ENCODE results near the gene UBE3B. TPM values are rescaled to one million over a fixed set of nuclear protein-coding genes. Genes with fewer than 3 reads are reported as not detected.

Gene UBE3B
- total RNA-seq, 1 donor from 2014 or later = 36.9 TPM

DNA sequence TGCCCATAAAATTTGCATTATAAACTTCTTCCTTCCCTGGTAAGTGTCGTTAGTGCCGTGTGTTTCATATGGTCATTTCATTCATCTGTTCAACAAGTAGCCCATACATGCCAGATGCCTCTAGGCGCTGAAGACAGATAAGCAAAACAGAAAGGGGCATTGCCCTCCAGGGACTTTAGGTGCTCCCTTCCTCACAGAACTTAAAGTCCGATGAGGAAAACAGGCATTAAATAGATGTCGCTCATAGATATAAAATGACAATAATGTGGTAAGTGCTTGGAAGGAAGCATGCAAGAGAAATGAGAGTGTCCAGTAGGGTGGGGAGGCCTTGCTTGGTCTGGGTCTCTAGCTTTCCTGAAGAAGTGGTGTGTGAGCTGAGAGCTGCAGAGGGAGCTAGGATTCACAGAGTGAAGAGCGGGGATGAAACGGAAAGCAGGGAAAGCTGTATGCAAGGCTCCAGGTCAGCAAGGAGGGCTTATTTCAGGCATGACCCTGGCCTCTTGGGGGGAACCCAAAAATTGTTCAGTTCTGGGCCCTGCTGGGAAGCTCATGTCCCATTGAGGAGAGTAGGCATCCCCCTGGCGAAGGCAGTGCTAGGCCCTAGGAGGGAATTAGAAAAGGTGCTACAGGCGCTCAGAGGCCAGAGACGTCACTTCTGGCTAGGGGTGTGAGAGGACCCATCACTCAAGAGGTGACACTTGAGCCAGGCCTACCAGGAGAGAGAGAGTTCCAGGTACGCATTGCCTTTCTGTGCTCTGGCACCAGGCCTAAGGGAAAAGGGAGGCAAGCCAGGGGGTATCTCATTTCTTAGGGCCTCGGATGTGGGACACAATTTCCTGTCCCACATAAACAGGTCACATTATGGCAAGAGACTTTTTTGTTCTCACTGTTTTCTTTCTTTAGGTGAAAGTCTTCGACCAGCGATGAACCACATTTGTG lies 11.9 kb downstream of the UBE3B start:
- intact Hi-C loops (cut with micrococcal nuclease) = no loop called here
- DNase-seq (no peak), ATAC-seq (ENCODE audit: low read depth) (no peak)
- peaks cover 86% of the 10 kb centered on the region for H3K36me3 Mint-ChIP-seq (ENCODE audit: low read depth)
- no peaks in the 10 kb centered on the region for H3K9me3 Mint-ChIP-seq
- no peaks in the 10 kb centered on the region for H3K27me3 Mint-ChIP-seq
- no peak overlapping the region for H3K4me3 Mint-ChIP-seq
- CTCF ChIA-PET = no interaction called here
- POLR2A ChIA-PET = no interaction called here
- no peaks in the 10 kb centered on the region for H3K4me1 Mint-ChIP-seq
- TF ChIP-seq CTCF (IDR thresholded peaks at IDR 0.05) = no peak
- no peak overlapping the region for H3K27ac Mint-ChIP-seq

DNA sequence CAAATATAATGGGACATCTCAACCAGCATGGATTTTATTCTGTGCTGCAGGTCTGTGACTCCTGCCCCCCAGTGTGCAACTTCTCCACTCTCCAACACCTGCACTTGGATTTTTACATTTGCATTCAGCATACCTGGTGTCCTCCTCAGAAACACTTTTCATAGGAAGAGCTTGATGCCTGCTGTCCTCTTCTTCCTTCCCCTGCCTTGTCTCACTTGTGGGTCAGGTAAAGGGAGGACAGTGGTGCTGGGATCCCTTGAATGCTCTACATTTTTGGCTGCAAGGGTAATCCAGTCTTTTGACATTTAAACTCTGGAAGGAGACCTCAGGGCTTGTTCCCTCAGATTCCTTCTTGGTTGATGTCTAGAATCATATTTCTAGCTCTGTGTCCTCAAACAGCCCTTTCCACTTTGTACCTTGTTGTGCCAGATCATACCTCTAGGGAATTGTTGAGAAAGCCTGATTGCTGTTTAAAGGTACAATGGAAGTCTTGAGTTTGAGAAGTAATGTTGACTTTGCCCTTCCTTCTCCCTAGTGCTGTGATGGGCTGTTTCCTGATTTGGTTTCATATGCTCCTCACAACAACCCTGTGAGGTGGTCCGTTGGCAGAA lies 12.6 kb downstream of the UBE3B start:
- no peaks in the 10 kb centered on the region for H3K9me3 Mint-ChIP-seq
- no peaks in the 10 kb centered on the region for H3K27me3 Mint-ChIP-seq
- intact Hi-C loops (cut with micrococcal nuclease) = no loop called here
- ATAC-seq (ENCODE audit: low read depth) (no peak), DNase-seq (no peak)
- H3K27ac Mint-ChIP-seq = no peak overlapping the region
- TF ChIP-seq CTCF (IDR thresholded peaks at IDR 0.05) = no peak
- ChIA-PET POLR2A (no interaction called here), CTCF (no interaction called here)
- H3K4me1 Mint-ChIP-seq = no peaks in the 10 kb centered on the region
- peaks cover 85% of the 10 kb centered on the region for H3K36me3 Mint-ChIP-seq (ENCODE audit: low read depth)
- H3K4me3 Mint-ChIP-seq = no peak overlapping the region

GRCh38 chr12:109491671-109492070 lies 14.2 kb downstream of the UBE3B start:
- no peak for DNase-seq
- Mint-ChIP-seq H3K4me1 (no peaks in the 10 kb centered on the region), H3K4me3 (no peak overlapping the region), H3K27me3 (no peaks in the 10 kb centered on the region), H3K36me3 (ENCODE audit: low read depth) (peaks cover 85% of the 10 kb centered on the region), H3K27ac (no peak overlapping the region), H3K9me3 (no peaks in the 10 kb centered on the region)
- POLR2A ChIA-PET = no interaction called here
- no peak for TF ChIP-seq CTCF (IDR thresholded peaks at IDR 0.05)
- intact Hi-C loops (cut with micrococcal nuclease) = no loop called here
- no peak for ATAC-seq (ENCODE audit: low read depth)
- CTCF ChIA-PET = no interaction called here

DNA sequence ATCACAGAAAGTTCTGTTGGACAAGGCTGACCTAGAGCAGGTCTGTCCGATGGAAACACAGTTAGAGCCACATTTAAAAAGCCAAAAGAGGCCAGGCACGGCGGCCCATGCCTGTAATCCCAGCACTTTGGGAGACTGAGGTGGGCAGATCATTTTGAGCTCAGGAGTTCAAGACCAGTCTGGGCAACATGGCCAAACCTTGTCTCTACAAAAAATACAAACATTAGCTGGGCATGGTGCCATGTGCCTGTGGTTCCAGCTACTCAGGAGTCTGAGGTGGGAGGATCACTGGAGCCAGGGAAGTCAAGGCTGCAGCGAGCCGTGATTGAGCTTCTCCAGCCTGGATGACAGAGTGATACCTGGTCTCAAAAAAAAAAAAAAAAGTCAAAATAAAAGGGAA lies 14.9 kb downstream of the UBE3B start:
- Mint-ChIP-seq H3K4me1 (no peaks in the 10 kb centered on the region), H3K36me3 (ENCODE audit: low read depth) (peaks cover 81% of the 10 kb centered on the region), H3K27me3 (no peaks in the 10 kb centered on the region), H3K4me3 (no peak overlapping the region), H3K9me3 (no peaks in the 10 kb centered on the region), H3K27ac (no peak overlapping the region)
- intact Hi-C loops (cut with micrococcal nuclease) = no loop called here
- ChIA-PET CTCF (no interaction called here), POLR2A (no interaction called here)
- ATAC-seq (ENCODE audit: low read depth) = no peak
- no peak for DNase-seq
- no peak for TF ChIP-seq CTCF (IDR thresholded peaks at IDR 0.05)

DNA sequence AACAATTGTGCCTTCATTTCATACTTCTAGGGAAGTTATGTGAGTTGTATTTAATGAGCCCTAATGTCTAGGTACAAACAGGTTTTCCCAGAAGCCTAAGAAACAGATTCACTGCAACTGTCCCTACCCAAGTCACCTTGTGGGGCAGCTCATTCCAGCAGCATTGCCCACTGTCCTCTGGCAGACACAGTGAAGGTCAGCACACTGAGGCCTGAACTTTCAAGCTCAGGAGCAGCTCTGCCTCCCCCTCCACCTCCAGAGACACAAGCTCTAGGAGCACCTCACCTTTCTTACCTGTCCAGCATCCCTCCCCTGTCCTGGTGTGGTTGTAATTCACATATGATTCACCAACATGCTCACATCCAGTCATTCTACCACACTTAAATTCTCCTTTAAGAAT lies 15.7 kb downstream of the UBE3B start:
- Mint-ChIP-seq H3K9me3 (no peaks in the 10 kb centered on the region), H3K4me3 (no peak overlapping the region), H3K27ac (no peak overlapping the region), H3K36me3 (ENCODE audit: low read depth) (peaks cover 81% of the 10 kb centered on the region), H3K27me3 (no peaks in the 10 kb centered on the region), H3K4me1 (no peaks in the 10 kb centered on the region)
- POLR2A ChIA-PET = no interaction called here
- TF ChIP-seq CTCF (IDR thresholded peaks at IDR 0.05) = no peak
- DNase-seq (no peak), ATAC-seq (ENCODE audit: low read depth) (no peak)
- CTCF ChIA-PET = no interaction called here
- intact Hi-C loops (cut with micrococcal nuclease) = no loop called here

Measured in activated B cell treated with CpG ODN at 0.5 μM for 24 hours (primary cell).